ENCODE measurements around the gene NEDD4L.

- TF ChIP-seq CTCF (optimal IDR thresholded peaks at IDR 0.05 in 1 of 3, IDR thresholded peaks at IDR 0.05 in 1 of 3, conservative IDR thresholded peaks at IDR 0.05 in 1 of 3; ENCODE audit: extremely low read depth in 1 of 3, insufficient read depth in 2 of 3, low read length in 3 of 3) (no peak), EZH2 (IDR thresholded peaks at IDR 0.05; ENCODE audit: low read length) (no peak)
These were observed 220.0 kb downstream of the NEDD4L start for GRCh38 chr18:58264075-58264474.

Data from keratinocyte (primary cell).